ENCODE data around the gene RNASE7. TPM values are rescaled to one million over a fixed set of nuclear protein-coding genes. Genes with fewer than 3 reads are reported as not detected.

The RNASE7 gene
- total RNA-seq, 1 donor from 2014 or later, result not detected

GRCh38 chr14:21092273-21093011, 50.3 kb downstream of the RNASE7 start:
- TF ChIP-seq CTCF (IDR thresholded peaks at IDR 0.05; ENCODE audit: partially characterized antibody, unreplicated experiment), result peak; percentile 99
- DNase-seq, result peak; percentile 91
- H3K9me3 Mint-ChIP-seq (ENCODE audit: unreplicated experiment), result peaks cover 28% of the 10 kb centered on the region
- H3K36me3 Mint-ChIP-seq (ENCODE audit: unreplicated experiment), result no peaks in the 10 kb centered on the region
- H3K4me1 Mint-ChIP-seq (ENCODE audit: low read depth, unreplicated experiment), result peaks cover 49% of the 10 kb centered on the region
- peak overlapping the region; percentile 97 for H3K4me3 Mint-ChIP-seq (ENCODE audit: unreplicated experiment)
- H3K27ac Mint-ChIP-seq (ENCODE audit: unreplicated experiment), result peak overlapping the region; percentile 75
- H3K27me3 Mint-ChIP-seq (ENCODE audit: unreplicated experiment), result peaks cover 36% of the 10 kb centered on the region

GRCh38 chr14:21093018-21093417, 50.9 kb downstream of the RNASE7 start:
- Mint-ChIP-seq H3K36me3 (ENCODE audit: unreplicated experiment) (no peaks in the 10 kb centered on the region), H3K4me1 (ENCODE audit: low read depth, unreplicated experiment) (peaks cover 43% of the 10 kb centered on the region), H3K4me3 (ENCODE audit: unreplicated experiment) (peak overlapping the region; percentile 97), H3K27me3 (ENCODE audit: unreplicated experiment) (peaks cover 36% of the 10 kb centered on the region), H3K9me3 (ENCODE audit: unreplicated experiment) (peaks cover 29% of the 10 kb centered on the region), H3K27ac (ENCODE audit: unreplicated experiment) (peak overlapping the region; percentile 100)
- no peak for TF ChIP-seq CTCF (IDR thresholded peaks at IDR 0.05; ENCODE audit: partially characterized antibody, unreplicated experiment)
- no peak for DNase-seq

Small RNA genes lying within 50 kb of the gene (microRNA-seq; reads per million reads assigned to microRNA genes)
- not detected for gene MIR6717 (ENCODE audit: unreplicated experiment)

Other genes with a start within 250 kb of the RNASE7 start
- gene RNASE1, start 239.5 kb upstream of the RNASE7 start, total RNA-seq (ENCODE audit: unreplicated experiment), result not detected
- gene RNASE3, start 151.0 kb upstream of the RNASE7 start, total RNA-seq (ENCODE audit: unreplicated experiment), result not detected
- not detected for gene RNASE2, start 86.9 kb upstream of the RNASE7 start, total RNA-seq (ENCODE audit: unreplicated experiment)
- 81.5 TPM for gene METTL17, start 52.4 kb upstream of the RNASE7 start, total RNA-seq (ENCODE audit: unreplicated experiment)
- not detected for gene SLC39A2, start 43.1 kb upstream of the RNASE7 start, total RNA-seq (ENCODE audit: unreplicated experiment)
- 33.1 TPM for gene NDRG2, start 17.3 kb upstream of the RNASE7 start, total RNA-seq (ENCODE audit: unreplicated experiment)
- gene TPPP2, start 12.1 kb upstream of the RNASE7 start, total RNA-seq (ENCODE audit: unreplicated experiment), result not detected
- gene RNASE13, start 7.6 kb upstream of the RNASE7 start, total RNA-seq (ENCODE audit: unreplicated experiment), result not detected
- gene RNASE8, start 15.5 kb downstream of the RNASE7 start, total RNA-seq (ENCODE audit: unreplicated experiment), result not detected
- 42.4 TPM for gene ARHGEF40, start 27.9 kb downstream of the RNASE7 start, total RNA-seq (ENCODE audit: unreplicated experiment)
- 103 TPM for gene ZNF219, start 56.3 kb downstream of the RNASE7 start, total RNA-seq (ENCODE audit: unreplicated experiment)
- gene TMEM253, start 58.7 kb downstream of the RNASE7 start, total RNA-seq (ENCODE audit: unreplicated experiment), result 0.64 TPM
- not detected for gene OR5AU1, start 113.7 kb downstream of the RNASE7 start, total RNA-seq (ENCODE audit: unreplicated experiment)
- gene HNRNPC, start 227.1 kb downstream of the RNASE7 start, total RNA-seq (ENCODE audit: unreplicated experiment), result 514 TPM
- gene RPGRIP1, start 237.7 kb downstream of the RNASE7 start, total RNA-seq (ENCODE audit: unreplicated experiment), result not detected

Data from glutamatergic neuron (in vitro differentiated cells).